Measurements from ENCODE around the gene PTPRM.

DNA sequence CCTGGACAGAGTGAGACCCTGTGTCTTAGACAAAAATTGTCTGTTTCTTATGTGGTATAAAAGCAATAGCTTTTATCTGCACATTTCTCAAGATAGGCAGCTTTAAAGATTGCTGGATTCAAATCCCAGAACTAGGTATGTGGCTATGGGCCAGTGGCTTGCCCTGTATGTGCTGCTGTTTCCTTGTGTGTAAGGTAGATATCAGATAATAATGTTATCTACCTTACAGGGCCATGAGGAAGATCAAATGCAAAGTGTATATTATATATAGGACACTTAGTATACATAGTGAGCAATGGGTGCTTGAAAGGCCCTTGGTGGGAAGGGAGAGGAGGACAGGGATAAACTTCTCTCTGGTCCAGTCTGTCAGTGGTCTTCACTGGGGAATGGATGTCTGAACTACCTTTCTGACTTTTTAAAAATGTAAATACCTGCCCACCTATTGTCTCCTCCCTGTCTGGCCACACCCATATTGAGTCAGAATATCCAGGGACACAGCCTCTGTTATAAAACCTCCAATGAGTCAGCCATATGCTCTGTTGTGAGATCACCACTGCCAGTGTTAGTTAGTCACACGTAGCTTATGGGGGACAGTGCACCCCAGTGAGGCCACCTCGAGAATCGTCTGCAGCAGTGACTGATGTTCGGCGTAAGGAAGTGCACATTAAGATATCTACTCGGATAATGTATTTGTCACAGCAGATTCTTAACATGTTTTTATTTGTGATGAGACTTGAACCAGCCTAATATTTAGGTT is 383.4 kb downstream of the PTPRM start:
- no peak for TF ChIP-seq POLR2AphosphoS5 (IDR thresholded peaks at IDR 0.05; ENCODE audit: low read depth, low read length)
- TF ChIP-seq TAF1 (IDR thresholded peaks at IDR 0.05; ENCODE audit: low read depth, low read length): no peak

All from GM12891 (cell line).